Measurements from ENCODE around the gene NHERF1.

DNA sequence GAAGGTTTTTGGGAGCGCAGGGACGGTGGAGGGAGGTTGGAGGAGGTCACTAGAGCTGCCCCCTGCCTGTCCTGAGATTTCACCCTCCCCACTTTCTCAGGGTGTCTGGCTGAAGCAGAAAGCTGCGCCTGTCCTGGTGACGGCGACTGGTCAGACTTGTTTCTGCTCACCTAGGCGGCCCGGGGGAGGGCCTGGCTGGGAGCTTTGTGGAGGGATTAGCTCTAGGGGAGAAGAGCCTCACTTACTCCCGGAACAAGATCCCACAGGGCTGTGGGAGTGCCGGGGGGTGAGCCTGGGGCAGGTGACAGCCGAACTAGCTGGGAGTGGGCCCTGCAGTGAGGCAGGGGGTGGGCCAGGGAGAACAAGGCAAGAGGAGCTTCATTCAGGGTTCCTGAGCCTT lies 11.5 kb downstream of the NHERF1 start:
- TF ChIP-seq, protein P1, sequence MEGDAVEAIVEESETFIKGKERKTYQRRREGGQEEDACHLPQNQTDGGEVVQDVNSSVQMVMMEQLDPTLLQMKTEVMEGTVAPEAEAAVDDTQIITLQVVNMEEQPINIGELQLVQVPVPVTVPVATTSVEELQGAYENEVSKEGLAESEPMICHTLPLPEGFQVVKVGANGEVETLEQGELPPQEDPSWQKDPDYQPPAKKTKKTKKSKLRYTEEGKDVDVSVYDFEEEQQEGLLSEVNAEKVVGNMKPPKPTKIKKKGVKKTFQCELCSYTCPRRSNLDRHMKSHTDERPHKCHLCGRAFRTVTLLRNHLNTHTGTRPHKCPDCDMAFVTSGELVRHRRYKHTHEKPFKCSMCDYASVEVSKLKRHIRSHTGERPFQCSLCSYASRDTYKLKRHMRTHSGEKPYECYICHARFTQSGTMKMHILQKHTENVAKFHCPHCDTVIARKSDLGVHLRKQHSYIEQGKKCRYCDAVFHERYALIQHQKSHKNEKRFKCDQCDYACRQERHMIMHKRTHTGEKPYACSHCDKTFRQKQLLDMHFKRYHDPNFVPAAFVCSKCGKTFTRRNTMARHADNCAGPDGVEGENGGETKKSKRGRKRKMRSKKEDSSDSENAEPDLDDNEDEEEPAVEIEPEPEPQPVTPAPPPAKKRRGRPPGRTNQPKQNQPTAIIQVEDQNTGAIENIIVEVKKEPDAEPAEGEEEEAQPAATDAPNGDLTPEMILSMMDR (IDR thresholded peaks at IDR 0.05) = no peak
- TF ChIP-seq POLR2AphosphoS5 (IDR thresholded peaks at IDR 0.05) = no peak
- TF ChIP-seq POLR2A (IDR thresholded peaks at IDR 0.05) = no peak
- no peak for TF ChIP-seq EP300 (IDR thresholded peaks at IDR 0.05)

Measured in suprapubic skin (tissue), 4 donors.